HepG2 (cell line): ENCODE data around the gene SMIM1. TPM values are rescaled to one million over a fixed set of nuclear protein-coding genes. Genes with fewer than 3 reads are reported as not detected.

Experiments used
- FOXO1 ChIP-seq: sonication (generic); formaldehyde crosslinking; IDR thresholded peaks from 2 replicates; pipeline ENCODE4 v1.4.0; 2020; ENCODE audit warnings: missing genetic modification reagents
- HNRNPL ChIP-seq: fragments of 200-400 bp; formaldehyde crosslinking; IDR thresholded peaks from 2 replicates; pipeline ENCODE4 v1.6.1; 2017; ENCODE audit warnings: mild to moderate bottlenecking, low read depth, low read length
- IRF2 ChIP-seq: IDR thresholded peaks from 2 replicates; pipeline ENCODE4 v1.6.1; 2018; ENCODE audit warnings: missing genetic modification reagents, missing compliant biosample characterization
- KLF6 ChIP-seq: IDR thresholded peaks from 2 replicates; pipeline ENCODE4 v1.8.0; 2016; ENCODE audit warnings: missing biosample characterization, missing genetic modification reagents
- KMT2B ChIP-seq: IDR thresholded peaks from 2 replicates; pipeline ENCODE4 v1.6.1; 2016; ENCODE audit warnings: missing genetic modification reagents, missing compliant biosample characterization
- RBFOX2 ChIP-seq: fragments of 200-400 bp; formaldehyde crosslinking; IDR thresholded peaks from 2 replicates; pipeline ENCODE4 v1.6.1; 2017; ENCODE audit warnings: low read depth, mild to moderate bottlenecking, low read length
- ZBTB44 ChIP-seq: sonication (generic); formaldehyde crosslinking; IDR thresholded peaks from 2 replicates; pipeline ENCODE4 v1.4.0; 2020; ENCODE audit warnings: missing genetic modification reagents
- ZMYM2 ChIP-seq: sonication (generic); formaldehyde crosslinking; IDR thresholded peaks from 2 replicates; pipeline ENCODE4 v1.8.0; 2022; ENCODE audit warnings: mild to moderate bottlenecking, missing genetic modification reagents
- ZNF235 ChIP-seq: sonication (generic); formaldehyde crosslinking; IDR thresholded peaks from 2 replicates; pipeline ENCODE4 v1.8.1; 2023; ENCODE audit warnings: mild to moderate bottlenecking, missing genetic modification reagents, borderline replicate concordance
- ZNF33B ChIP-seq: sonication (generic); formaldehyde crosslinking; IDR thresholded peaks from 2 replicates; pipeline ENCODE4 v1.5.1; 2020; ENCODE audit warnings: mild to moderate bottlenecking, missing genetic modification reagents
- ZNF574 ChIP-seq: sonication (generic); formaldehyde crosslinking; IDR thresholded peaks from 2 replicates; pipeline ENCODE4 v1.4.0; 2020; ENCODE audit warnings: missing genetic modification reagents
- ZNF589 ChIP-seq: sonication (generic); formaldehyde crosslinking; conservative IDR thresholded peaks from 2 replicates; pipeline ENCODE4 v1.8.0; 2022; ENCODE audit warnings: mild to moderate bottlenecking, moderate library complexity, missing genetic modification reagents
- ZNF609 ChIP-seq: sonication (generic); formaldehyde crosslinking; IDR thresholded peaks from 2 replicates; pipeline ENCODE4 v1.4.0; 2020; ENCODE audit warnings: mild to moderate bottlenecking, missing genetic modification reagents, borderline replicate concordance
- ZNF766 ChIP-seq: sonication (generic); formaldehyde crosslinking; IDR thresholded peaks from 2 replicates; pipeline ENCODE4 v1.5.0; 2020; ENCODE audit warnings: missing genetic modification reagents, borderline replicate concordance
- ZNF781 ChIP-seq: sonication (generic); formaldehyde crosslinking; IDR thresholded peaks from 2 replicates; pipeline ENCODE4 v1.5.1; 2020; ENCODE audit warnings: borderline replicate concordance, mild to moderate bottlenecking, missing genetic modification reagents; ENCODE audit errors: not compliant biosample characterization
- polyA plus RNA-seq, 8 experiments: library from polyadenylated mRNA; depleted of rRNA in 3 of 8; stranded (reverse) in 7 of 8; unstranded in 1 of 8; fragments of >200 nt; fragmentation: Illumina TruSeq in 4 of 8; extraction: Trizol in 4 of 8; gene quantifications; 2 replicates each; pipeline versions ENCODE4 v1.2.1 to v1.2.3, GENCODE V29; 2011 to 2016; ENCODE audit warnings: low read depth in 4 of 8, missing spikeins in 1 of 8, mixed read lengths in 1 of 8; ENCODE audit not compliant: insufficient read depth in 1 of 8
- total RNA-seq, 5 experiments: library from RNA; depleted of rRNA; stranded (reverse); fragments of >200 nt; fragmentation: Illumina TruSeq; extraction: Trizol; gene quantifications; 2 replicates each; pipeline ENCODE4 v1.2.3, GENCODE V29; 2016; ENCODE audit warnings: low read depth in 1 of 5
- TF ChIP-seq, protein P1 (sequence below): sonication (generic); formaldehyde crosslinking; conservative IDR thresholded peaks from 2 replicates; pipeline ENCODE4 v1.4.0; 2020; ENCODE audit warnings: missing genetic modification reagents

The SMIM1 gene
- total and polyA plus RNA-seq, 2 of the 13 experiments (the other 11 are each of a cell fraction or from before 2014, with no cell fraction given): 12.4 to 56.3 TPM

GRCh38 chr1:3774276-3774945, 1.9 kb downstream of the SMIM1 start (continued):
- TF ChIP-seq, protein P1, sequence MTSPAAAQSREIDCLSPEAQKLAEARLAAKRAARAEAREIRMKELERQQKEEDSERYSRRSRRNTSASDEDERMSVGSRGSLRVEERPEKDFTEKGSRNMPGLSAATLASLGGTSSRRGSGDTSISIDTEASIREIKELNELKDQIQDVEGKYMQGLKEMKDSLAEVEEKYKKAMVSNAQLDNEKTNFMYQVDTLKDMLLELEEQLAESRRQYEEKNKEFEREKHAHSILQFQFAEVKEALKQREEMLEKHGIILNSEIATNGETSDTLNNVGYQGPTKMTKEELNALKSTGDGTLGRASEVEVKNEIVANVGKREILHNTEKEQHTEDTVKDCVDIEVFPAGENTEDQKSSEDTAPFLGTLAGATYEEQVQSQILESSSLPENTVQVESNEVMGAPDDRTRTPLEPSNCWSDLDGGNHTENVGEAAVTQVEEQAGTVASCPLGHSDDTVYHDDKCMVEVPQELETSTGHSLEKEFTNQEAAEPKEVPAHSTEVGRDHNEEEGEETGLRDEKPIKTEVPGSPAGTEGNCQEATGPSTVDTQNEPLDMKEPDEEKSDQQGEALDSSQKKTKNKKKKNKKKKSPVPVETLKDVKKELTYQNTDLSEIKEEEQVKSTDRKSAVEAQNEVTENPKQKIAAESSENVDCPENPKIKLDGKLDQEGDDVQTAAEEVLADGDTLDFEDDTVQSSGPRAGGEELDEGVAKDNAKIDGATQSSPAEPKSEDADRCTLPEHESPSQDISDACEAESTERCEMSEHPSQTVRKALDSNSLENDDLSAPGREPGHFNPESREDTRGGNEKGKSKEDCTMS: no peak
- no peak for TF ChIP-seq ZMYM2
- no peak for TF ChIP-seq ZNF781 (CRISPR knock-in tag)
- TF ChIP-seq KMT2B (CRISPR knock-in tag): peak; percentile 13; the same call in 1 of the 2 replicates
- TF ChIP-seq RBFOX2: peak; percentile 74; the same call in 1 of the 2 replicates
- TF ChIP-seq ZBTB44 (CRISPR knock-in tag): no peak
- no peak for TF ChIP-seq KLF6 (CRISPR knock-in tag)
- TF ChIP-seq IRF2 (CRISPR knock-in tag): no peak
- no peak for TF ChIP-seq ZNF766 (CRISPR knock-in tag)
- TF ChIP-seq ZNF589 (CRISPR knock-in tag): no peak
- no peak for TF ChIP-seq ZNF33B
- TF ChIP-seq ZNF235 (CRISPR knock-in tag): no peak
- peak; percentile 55; the same call in 1 of the 2 replicates for TF ChIP-seq HNRNPL
- TF ChIP-seq FOXO1 (CRISPR knock-in tag): no peak; the same call in 1 of the 2 replicates
- TF ChIP-seq ZNF609 (CRISPR knock-in tag): no peak
- 0 out of 2 replicates have a peak, but pooled peaks have one; percentile 18 for TF ChIP-seq ZNF574 (CRISPR knock-in tag)
